Bronchial epithelial cell (primary cell): ENCODE measurements around the gene HOXD11. TPM values are rescaled to one million over a fixed set of nuclear protein-coding genes. Genes with fewer than 3 reads are reported as not detected.

Source experiments
- DNase-seq: peaks from one replicate; pipeline ENCODE4 v3.0.0-alpha.2; 2010; ENCODE audit warnings: low read depth
- FAIRE-seq: peaks from 2 replicates; lab custom pipeline; 2011; peaks lifted over from hg19 to GRCh38; lab: Jason Lieb, UNC
- H3K27me3 ChIP-seq: 2 replicates; pipeline ENCODE4 v1.5.1; 2011; ENCODE audit warnings: low read length; ENCODE audit not compliant: control insufficient read depth, insufficient read depth
- H3K36me3 ChIP-seq: 2 replicates; pipeline ENCODE4 v1.5.1; 2011; ENCODE audit warnings: low read length; ENCODE audit not compliant: control insufficient read depth, insufficient read depth
- H3K4me3 ChIP-seq: 2 replicates; pipeline ENCODE4 v1.5.1; 2011; ENCODE audit warnings: mild to moderate bottlenecking, low read depth, low read length, control low read depth
- total RNA-seq: library from RNA; depleted of rRNA; stranded (reverse); fragments of >200 nt; gene quantifications from 2 replicates; pipeline ENCODE4 v1.2.1, GENCODE V29; 2014
- TF ChIP-seq, protein P1 (sequence below): IDR thresholded peaks from 2 replicates; pipeline ENCODE4 v1.5.1; 2011; ENCODE audit warnings: mild to moderate bottlenecking, moderate library complexity, low read length, control low read depth, inconsistent platforms; ENCODE audit not compliant: insufficient read depth, severe bottlenecking

HOXD11 gene
- total RNA-seq, 1 donor from 2014 or later = not detected

DNA sequence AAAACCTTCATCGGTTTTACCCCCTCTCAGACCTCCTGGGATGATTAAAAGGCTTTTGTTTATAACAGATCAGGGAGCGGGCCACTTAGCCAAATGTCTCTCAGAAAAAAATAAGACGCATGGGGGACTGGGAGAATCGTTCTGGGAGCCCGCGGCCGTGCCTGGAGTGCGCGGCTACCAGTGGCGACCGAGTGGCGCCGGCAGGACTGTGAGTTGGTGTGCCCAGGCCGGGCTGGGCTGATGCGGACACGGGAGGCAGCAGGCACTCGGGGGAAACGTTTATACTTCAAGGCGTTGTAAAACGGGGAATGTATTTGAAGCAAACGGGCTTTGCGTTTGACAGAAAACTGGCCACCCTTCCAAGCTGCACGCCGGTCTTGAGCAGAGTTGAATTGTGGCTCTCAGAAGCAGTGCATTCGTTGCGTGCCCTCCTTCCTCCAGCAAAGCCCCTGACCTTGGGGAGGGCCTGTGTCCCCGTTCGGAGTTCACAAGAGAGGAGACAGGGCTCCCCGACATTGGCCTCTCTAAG is 4.8 kb downstream of the HOXD11 start:
- FAIRE-seq (no peak), DNase-seq (no peak)
- H3K4me3 ChIP-seq = no peak overlapping the region
- H3K27me3 ChIP-seq = peaks cover 79% of the 10 kb centered on the region
- H3K36me3 ChIP-seq = no peaks in the 10 kb centered on the region
- TF ChIP-seq, protein P1, sequence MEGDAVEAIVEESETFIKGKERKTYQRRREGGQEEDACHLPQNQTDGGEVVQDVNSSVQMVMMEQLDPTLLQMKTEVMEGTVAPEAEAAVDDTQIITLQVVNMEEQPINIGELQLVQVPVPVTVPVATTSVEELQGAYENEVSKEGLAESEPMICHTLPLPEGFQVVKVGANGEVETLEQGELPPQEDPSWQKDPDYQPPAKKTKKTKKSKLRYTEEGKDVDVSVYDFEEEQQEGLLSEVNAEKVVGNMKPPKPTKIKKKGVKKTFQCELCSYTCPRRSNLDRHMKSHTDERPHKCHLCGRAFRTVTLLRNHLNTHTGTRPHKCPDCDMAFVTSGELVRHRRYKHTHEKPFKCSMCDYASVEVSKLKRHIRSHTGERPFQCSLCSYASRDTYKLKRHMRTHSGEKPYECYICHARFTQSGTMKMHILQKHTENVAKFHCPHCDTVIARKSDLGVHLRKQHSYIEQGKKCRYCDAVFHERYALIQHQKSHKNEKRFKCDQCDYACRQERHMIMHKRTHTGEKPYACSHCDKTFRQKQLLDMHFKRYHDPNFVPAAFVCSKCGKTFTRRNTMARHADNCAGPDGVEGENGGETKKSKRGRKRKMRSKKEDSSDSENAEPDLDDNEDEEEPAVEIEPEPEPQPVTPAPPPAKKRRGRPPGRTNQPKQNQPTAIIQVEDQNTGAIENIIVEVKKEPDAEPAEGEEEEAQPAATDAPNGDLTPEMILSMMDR = no peak

DNA sequence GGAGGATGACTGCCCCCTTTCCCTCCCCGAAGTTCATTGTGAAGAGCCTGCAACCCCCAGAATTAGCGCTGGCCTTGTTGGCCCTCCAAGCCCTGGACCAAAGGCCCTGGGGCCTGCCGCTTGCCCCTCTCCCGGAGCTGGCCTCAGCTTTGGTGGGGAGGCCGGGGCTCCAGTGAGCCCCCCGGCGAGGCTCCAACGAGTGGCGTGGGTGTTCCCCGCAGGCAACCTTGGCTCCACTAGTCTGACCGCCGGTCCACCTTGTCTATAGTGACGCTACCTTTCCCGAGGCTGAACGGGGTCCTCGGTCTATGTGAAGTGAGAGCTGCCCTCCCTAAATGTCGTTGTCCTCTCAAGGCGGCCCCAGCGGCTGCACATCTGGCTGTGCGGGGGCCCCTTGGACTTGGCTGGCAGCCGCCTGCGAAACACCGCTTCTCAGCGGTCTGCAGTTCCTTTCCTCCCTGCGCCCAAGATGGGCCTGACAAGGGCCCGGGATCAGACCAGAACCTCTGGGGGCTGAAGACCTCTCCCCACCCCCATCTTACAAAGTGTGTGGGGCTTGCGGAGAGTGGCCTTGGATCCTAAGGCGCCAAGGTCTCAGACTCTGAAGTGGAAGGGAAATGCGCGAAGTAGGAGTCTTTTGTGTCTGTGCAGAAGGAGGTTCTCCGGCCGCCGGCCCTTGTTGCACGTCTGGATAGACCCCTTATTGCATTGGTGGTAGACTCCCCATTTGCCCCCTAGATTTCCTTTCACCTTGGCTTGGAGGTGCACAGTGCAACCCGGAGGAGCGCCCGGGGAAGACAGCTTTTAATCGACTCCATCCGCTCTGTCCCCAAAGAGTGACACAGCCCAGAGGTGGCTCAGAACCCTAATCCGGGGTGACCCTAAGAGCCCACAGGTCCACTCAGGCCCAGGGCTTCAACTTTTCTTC is 5.6 kb downstream of the HOXD11 start:
- Histone ChIP-seq H3K27me3 (peaks cover 82% of the 10 kb centered on the region), H3K36me3 (no peaks in the 10 kb centered on the region), H3K4me3 (no peak overlapping the region)
- TF ChIP-seq, protein P1 = no peak
- no peak for DNase-seq
- FAIRE-seq = no peak

DNA sequence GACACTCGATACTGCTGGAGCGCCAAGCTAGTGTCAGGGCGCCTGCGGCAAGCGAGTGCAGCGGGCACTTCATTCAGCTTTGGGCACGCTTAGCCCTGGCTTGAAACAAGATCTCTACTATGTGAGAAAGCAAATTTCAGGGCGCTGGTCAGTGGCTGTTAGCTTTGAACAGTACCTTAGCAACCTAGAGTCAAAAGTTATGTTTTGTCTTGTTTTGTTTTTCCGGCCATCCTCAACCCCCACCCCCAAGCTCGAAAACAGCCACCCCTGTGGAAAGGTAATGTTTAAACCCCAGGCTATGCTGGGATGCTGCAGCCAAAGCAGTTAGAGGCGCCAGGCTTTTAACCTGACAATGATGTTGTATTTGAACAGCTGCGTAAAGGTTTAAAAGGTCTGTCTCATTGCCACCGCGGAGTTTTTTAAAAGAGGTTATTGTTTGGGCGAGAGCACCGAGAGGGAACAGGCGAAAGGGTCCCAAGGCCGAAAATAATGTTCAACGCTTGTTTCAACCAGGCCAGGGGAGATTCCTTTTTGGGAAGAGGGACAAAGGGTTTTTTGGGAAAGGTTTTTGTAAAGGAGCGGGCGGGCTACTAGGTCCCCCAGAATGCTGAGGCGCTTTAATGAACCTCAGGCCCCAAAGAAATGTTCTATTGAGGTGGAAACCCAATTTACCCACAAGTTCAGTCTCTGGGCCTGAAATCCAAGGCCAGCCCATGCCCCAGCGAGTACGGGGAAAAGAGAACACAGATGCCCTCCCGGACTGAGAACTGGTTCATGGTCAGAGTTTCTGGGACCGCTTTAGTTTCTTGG is 7.2 kb downstream of the HOXD11 start:
- Histone ChIP-seq H3K27me3 (peaks cover 86% of the 10 kb centered on the region), H3K4me3 (no peak overlapping the region), H3K36me3 (no peaks in the 10 kb centered on the region)
- TF ChIP-seq, protein P1 = no peak
- DNase-seq (no peak), FAIRE-seq (no peak)

DNA sequence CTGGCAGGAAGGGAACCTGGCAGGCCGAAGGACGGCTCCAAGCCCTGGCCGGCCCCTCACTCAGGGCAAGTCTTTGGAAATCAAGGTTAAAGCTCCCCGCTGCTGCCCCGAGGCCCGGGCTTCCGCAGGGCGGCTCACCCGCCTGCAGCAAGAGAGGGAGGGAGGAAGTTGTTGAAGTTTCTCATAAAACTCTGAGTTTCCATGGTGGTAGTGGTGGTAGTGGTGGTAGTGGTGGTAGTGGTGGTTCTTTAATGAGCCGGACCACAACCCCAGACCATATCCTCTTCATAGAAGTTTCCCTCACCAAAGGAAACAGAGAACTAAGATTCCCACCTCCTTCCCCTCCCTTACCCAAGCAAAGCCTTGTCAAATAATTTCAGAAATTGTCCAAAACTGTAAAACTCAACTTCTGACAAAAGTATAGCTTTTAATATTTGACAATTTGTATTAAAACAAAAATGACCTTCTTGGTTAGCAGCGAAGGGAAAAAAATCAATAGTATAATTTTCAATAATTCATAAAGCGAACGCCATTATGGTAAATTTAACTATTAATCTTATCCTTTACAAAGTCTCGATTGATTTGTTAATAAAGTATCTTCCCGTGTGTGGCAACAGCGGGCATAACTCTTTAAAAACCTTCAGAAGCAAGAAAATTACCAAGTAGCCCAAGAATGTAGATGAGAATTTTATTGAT is 8.0 kb downstream of the HOXD11 start:
- TF ChIP-seq, protein P1 = no peak
- H3K27me3 ChIP-seq = peaks cover 83% of the 10 kb centered on the region
- H3K36me3 ChIP-seq = no peaks in the 10 kb centered on the region
- FAIRE-seq (no peak), DNase-seq (no peak)
- H3K4me3 ChIP-seq = no peak overlapping the region
